HFF-Myc (cell line): ENCODE data around the gene TMEM87B.
A peak's percentile ranks its signal among the peaks of the same experiment; 100 is the strongest.

Experiments
- DNase-seq: peaks from one replicate; pipeline ENCODE4 v3.0.0-alpha.2; 2011; ENCODE audit warnings: low read depth; ENCODE audit errors: extremely low read depth
- H3K4me3 ChIP-seq: replicated peaks from 2 replicates; pipeline ENCODE4 v1.5.1; 2011; ENCODE audit warnings: low read depth, mild to moderate bottlenecking, control low read depth, low read length
- CTCF ChIP-seq: IDR thresholded peaks from 2 replicates; pipeline ENCODE4 v1.5.1; 2012; ENCODE audit warnings: mild to moderate bottlenecking, low read depth, low read length, control low read depth; ENCODE audit errors: missing control alignments

The TMEM87B gene

GRCh38 chr2:112148477-112148876, 93.4 kb downstream of the TMEM87B start:
- DNase-seq: no peak
- no peak for TF ChIP-seq CTCF
- H3K4me3 ChIP-seq: no peak overlapping the region

GRCh38 chr2:112149194-112149593, 94.1 kb downstream of the TMEM87B start:
- H3K4me3 ChIP-seq: no peak overlapping the region
- no peak for TF ChIP-seq CTCF
- DNase-seq: no peak

GRCh38 chr2:112149866-112150435, 94.9 kb downstream of the TMEM87B start:
- DNase-seq: no peak
- no peak for TF ChIP-seq CTCF
- no peak overlapping the region for H3K4me3 ChIP-seq

GRCh38 chr2:112150447-112150846, 95.4 kb downstream of the TMEM87B start:
- peak; percentile 26 for DNase-seq
- no peak for TF ChIP-seq CTCF
- no peak overlapping the region for H3K4me3 ChIP-seq

GRCh38 chr2:112150851-112151250, 95.8 kb downstream of the TMEM87B start:
- DNase-seq: no peak
- H3K4me3 ChIP-seq: no peak overlapping the region
- TF ChIP-seq CTCF: no peak

GRCh38 chr2:112151271-112151670, 96.2 kb downstream of the TMEM87B start:
- no peak overlapping the region for H3K4me3 ChIP-seq
- no peak for TF ChIP-seq CTCF
- DNase-seq: no peak

- TF ChIP-seq CTCF: no peak
- no peak for DNase-seq
- H3K4me3 ChIP-seq: no peak overlapping the region
Observed at GRCh38 chr2:112151701-112152440, 96.8 kb downstream of the TMEM87B start.
